Mononuclear cell (primary cell): Measurements from ENCODE around the gene VWCE. TPM values are rescaled to one million over a fixed set of nuclear protein-coding genes. Genes with fewer than 3 reads are reported as not detected.
"Not testable (repeated sequence)": the region's sequence is repeated elsewhere in the genome, so short reads cannot be mapped to it uniquely, and the experiment has no call there.

Source experiments
- H3K27me3 ChIP-seq: 2 replicates; pipeline ENCODE4 v1.6.0; 2011; ENCODE audit warnings: low read length, control low read depth; ENCODE audit not compliant: insufficient read depth
- H3K4me1 ChIP-seq: 2 replicates; pipeline ENCODE4 v1.5.1; 2011; ENCODE audit warnings: mild to moderate bottlenecking, low read length, control low read depth; ENCODE audit not compliant: insufficient read depth
- H3K4me3 ChIP-seq: 2 replicates; pipeline ENCODE4 v1.5.1; 2011; ENCODE audit warnings: mild to moderate bottlenecking, low read length, moderate library complexity
- H3K9me3 ChIP-seq: 2 replicates; pipeline ENCODE4 v1.5.1; 2011; ENCODE audit warnings: low read depth, mild to moderate bottlenecking, control low read depth, low read length
- total RNA-seq: library from RNA; depleted of rRNA; stranded (reverse); fragments of >200 nt; gene quantifications from one replicate; pipeline ENCODE4 v1.2.3, GENCODE V29; 2012

Gene VWCE
- total RNA-seq, 1 donor, result 0.52 TPM

DNA sequence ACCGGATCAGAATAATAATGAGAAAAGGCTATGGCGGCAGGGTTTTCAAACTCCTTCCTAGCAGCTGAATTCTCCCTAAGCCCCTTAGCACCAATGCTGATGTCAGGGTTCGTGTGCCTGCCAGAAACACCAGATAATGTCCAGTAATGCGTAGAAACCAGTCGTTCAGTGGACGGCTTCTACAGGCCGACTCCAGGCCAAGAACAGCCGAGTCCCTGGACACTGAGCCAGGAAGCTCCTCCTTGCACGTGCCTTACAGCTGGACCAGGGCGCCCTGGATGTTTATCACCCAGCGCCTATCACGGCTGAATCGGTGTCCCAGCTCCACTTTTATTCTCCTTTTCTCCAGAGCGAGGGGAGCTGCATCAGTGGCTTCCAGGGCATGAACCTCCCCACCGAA is 64.1 kb downstream of the VWCE start:
- H3K9me3 ChIP-seq, H3K27me3 ChIP-seq, H3K4me1 ChIP-seq, H3K4me3 ChIP-seq: not testable (repeated sequence)

DNA sequence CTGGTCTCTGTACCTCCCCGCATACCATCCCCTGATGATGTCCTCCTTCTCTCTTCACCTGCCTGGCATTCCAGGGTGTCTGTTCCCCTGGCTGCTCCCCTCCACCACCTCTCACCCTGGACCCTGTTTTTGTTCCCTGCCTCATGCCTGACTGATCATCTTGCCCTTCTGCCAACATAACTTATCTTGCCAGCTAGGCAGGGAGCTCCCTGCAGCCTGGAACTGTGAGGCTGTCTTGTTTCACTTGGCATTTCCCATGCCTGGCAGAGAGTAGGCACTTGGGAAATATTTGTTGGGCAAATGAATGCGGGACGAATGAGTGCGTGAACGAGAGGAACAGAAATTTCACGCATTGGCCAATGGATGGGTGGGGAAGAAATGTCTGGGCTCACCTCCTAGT is 65.7 kb downstream of the VWCE start:
- not testable (repeated sequence) for H3K4me1 ChIP-seq, H3K27me3 ChIP-seq, H3K4me3 ChIP-seq, H3K9me3 ChIP-seq

DNA sequence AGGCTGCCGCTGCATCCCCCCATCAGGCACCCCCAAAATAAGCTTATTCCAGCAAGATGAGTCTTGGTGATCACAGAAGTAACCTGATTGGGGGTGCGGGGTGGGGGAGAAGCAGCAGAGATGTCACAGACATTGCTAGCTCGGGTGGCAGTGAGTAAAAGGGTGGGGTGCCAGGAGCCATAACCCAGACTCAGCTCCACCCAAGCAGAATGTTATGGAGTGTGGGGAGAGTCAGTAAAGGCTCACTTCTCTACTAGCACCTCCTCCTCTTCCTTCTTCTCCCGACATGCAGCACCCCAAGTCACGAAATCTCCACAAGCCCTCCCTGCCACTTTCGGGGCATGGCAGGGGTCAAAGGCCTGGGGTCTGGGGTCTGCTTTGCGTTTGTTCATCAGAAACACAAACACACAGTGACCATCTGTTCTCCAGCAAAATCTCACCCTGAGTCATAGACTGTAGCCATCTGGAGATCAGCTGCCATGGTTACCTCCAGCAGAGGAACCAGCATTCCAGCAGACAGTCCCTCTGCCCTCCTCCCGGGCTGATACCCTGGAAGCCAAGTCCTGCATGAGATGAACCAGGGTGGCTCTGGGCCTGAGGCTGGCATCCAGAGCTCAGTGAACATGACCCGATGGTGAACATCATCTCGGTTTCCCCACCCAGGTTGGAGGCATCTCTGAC is 68.5 kb downstream of the VWCE start:
- H3K27me3 ChIP-seq, H3K4me3 ChIP-seq, H3K4me1 ChIP-seq, H3K9me3 ChIP-seq: not testable (repeated sequence)

DNA sequence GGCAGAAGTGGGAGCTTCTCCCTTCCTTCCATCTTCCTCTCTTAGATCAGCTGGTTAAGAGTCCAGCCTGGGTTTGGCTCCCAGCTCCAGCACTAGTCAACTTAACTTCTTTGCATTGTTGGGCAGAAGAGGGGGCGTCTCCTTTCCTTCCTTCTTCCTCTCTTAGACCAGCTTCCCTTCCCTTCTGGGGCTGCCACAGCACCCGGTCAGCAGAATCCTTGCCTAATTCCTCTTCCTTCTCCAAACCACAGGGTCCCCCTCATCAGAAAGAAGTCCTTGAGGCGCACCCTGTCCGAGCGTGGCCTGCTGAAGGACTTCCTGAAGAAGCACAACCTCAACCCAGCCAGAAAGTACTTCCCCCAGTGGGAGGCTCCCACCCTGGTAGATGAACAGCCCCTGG is 72.4 kb downstream of the VWCE start:
- H3K4me3 ChIP-seq, H3K4me1 ChIP-seq, H3K9me3 ChIP-seq, H3K27me3 ChIP-seq: not testable (repeated sequence)

DNA sequence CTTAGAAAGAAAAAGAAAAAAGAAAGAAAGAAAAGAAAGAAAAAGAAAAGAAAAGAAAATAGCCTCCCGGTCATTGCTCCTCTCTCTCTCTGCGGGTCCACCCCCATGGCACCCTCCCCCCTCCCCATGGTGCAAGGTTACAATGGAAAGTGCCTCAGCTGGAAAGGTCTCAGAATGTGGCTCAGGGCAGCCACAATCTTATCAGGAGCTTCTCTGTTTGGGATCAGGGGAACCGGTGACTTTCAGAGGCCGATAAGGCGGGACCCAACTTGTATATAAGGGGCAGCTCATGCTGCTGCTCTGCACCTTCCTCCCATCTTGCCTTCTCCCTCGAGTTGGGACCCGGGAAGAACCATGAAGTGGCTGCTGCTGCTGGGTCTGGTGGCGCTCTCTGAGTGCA is 73.1 kb downstream of the VWCE start, which contains the start of gene PGA4:
Gene PGA4, plus strand, starts transcription at position 301 of the 400 bp plus-strand sequence. Its CDS starts 54 bp downstream, at position 355.
- not testable (repeated sequence) for H3K4me3 ChIP-seq, H3K4me1 ChIP-seq, H3K9me3 ChIP-seq, H3K27me3 ChIP-seq

DNA sequence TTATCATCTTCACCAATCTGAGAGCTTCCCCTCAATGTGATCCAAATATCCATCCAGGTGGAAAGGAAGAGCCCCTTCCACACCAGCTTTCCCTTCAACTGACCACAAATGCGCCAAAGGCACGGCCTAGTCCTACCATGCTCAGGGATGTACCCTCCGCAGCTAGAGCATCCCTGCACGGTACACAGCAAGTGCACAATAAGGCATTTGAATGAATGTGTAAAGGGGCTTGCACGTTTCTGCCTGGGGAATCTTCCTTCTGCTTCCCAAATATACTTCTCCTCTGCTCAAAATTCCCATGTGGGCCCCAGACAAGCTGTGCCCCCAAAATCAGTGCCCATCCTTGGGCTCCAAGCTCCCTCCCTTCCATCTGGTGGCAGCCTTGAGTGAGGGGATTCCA is 76.1 kb downstream of the VWCE start:
- H3K27me3 ChIP-seq, H3K4me1 ChIP-seq, H3K9me3 ChIP-seq, H3K4me3 ChIP-seq: not testable (repeated sequence)

DNA sequence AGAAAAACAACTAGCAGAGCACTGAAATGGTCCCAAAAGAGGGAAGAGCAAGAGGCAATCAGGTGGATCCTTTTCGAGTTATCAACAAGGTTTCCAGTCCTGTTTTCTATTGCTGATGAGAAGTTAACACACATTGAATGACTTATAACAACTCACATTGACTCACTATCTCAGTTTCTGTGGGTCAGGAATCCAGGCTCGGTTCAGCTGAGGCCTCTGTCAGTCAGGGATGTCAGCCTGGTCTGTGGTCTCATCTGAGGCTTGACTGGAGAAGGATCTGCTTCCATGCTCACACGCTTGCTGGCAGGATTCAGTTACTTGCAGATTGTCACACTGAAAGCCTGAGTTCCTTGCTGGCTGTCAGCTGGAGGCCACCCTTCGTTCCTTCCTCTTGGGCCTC is 76.8 kb downstream of the VWCE start:
- H3K4me3 ChIP-seq, H3K4me1 ChIP-seq, H3K27me3 ChIP-seq, H3K9me3 ChIP-seq: not testable (repeated sequence)

DNA sequence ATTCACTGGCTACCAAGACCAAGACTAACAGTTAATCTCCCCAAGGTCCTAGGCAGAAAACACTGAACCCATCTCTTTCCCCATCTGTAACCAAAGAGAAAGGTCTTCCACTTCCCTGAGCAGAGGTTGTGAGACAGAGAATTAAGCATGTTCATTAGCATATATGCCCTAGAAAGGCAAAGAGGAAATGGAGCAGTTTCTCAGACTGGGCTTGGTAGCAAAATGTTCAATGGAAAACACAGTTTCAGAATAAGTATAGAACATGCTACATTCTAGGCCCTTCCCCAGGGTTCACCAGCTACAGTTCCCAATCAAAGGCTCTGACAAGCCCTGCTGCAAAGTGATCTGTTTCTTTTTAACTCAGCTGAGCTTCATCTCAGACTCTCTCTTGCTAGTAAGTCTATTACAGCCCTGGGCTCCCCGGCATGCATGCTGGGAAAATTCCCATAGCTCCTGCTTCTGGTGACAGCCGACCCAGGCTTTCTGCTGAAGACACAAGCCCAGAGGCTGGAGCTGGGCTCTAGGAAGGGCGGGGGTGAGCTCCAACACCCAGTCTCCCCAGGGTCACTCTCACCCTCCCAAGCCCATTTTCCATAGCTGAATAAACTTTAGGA is 81.3 kb downstream of the VWCE start:
- H3K4me1 ChIP-seq, H3K4me3 ChIP-seq, H3K9me3 ChIP-seq, H3K27me3 ChIP-seq: not testable (repeated sequence)

DNA sequence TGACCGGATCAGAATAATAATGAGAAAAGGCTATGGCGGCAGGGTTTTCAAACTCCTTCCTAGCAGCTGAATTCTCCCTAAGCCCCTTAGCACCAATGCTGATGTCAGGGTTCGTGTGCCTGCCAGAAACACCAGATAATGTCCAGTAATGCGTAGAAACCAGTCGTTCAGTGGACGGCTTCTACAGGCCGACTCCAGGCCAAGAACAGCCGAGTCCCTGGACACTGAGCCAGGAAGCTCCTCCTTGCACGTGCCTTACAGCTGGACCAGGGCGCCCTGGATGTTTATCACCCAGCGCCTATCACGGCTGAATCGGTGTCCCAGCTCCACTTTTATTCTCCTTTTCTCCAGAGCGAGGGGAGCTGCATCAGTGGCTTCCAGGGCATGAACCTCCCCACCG is 82.9 kb downstream of the VWCE start:
- H3K27me3 ChIP-seq, H3K4me3 ChIP-seq, H3K4me1 ChIP-seq, H3K9me3 ChIP-seq: not testable (repeated sequence)

DNA sequence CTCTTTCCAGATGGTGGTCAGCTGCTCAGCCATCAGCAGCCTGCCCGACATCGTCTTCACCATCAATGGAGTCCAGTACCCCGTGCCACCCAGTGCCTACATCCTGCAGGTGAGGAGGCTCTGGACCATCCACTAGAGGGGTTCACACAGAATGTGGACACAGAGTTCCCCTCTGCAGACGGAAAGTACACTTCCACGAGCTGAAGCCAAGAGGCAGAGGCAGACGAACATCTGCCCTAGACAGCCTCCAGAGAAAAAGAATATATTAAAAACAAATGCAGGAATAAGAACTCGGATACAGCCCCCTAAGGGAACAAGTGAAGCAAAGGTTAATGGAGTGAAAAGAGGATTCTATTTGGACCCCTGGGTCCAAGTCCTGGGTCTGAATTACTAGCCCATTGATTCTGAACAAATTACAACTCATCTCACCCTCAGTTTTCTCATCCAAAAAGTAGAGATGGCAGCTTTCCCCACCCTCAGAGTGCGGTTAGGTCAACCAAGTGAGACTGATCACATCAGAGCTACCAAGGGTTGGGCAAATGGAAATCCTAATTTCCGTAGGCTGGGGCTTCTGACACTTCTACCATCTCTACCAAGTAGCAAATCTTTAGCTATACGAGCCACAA is 83.7 kb downstream of the VWCE start:
- H3K27me3 ChIP-seq, H3K9me3 ChIP-seq, H3K4me3 ChIP-seq, H3K4me1 ChIP-seq: not testable (repeated sequence)

DNA sequence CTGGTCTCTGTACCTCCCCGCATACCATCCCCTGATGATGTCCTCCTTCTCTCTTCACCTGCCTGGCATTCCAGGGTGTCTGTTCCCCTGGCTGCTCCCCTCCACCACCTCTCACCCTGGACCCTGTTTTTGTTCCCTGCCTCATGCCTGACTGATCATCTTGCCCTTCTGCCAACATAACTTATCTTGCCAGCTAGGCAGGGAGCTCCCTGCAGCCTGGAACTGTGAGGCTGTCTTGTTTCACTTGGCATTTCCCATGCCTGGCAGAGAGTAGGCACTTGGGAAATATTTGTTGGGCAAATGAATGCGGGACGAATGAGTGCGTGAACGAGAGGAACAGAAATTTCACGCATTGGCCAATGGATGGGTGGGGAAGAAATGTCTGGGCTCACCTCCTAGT is 84.5 kb downstream of the VWCE start:
- not testable (repeated sequence) for H3K9me3 ChIP-seq, H3K4me3 ChIP-seq, H3K27me3 ChIP-seq, H3K4me1 ChIP-seq

Other genes starting within 250 kb of the VWCE start
- gene CD5, start 192.8 kb downstream of the VWCE start, total RNA-seq, result 89.6 TPM
- 5.5 TPM for gene VPS37C, start 133.9 kb downstream of the VWCE start, total RNA-seq
- 0.21 TPM for gene PGA3, start 91.8 kb downstream of the VWCE start, total RNA-seq
- 0.21 TPM for gene PGA4, start 73.0 kb downstream of the VWCE start, total RNA-seq
- gene PGA5, start 54.1 kb downstream of the VWCE start, total RNA-seq, result 0.52 TPM
- 89.8 TPM for gene DDB1, start 37.8 kb upstream of the VWCE start, total RNA-seq
- 18.5 TPM for gene TKFC, start 37.9 kb upstream of the VWCE start, total RNA-seq
- gene CYB561A3, start 66.6 kb upstream of the VWCE start, total RNA-seq, result 46.4 TPM
- 40.5 TPM for gene TMEM138, start 67.1 kb upstream of the VWCE start, total RNA-seq
- gene TMEM216, start 97.3 kb upstream of the VWCE start, total RNA-seq, result 4.4 TPM
- 49.0 TPM for gene CPSF7, start 134.7 kb upstream of the VWCE start, total RNA-seq
- 52.2 TPM for gene SDHAF2, start 134.8 kb upstream of the VWCE start, total RNA-seq
- gene LRRC10B, start 213.4 kb upstream of the VWCE start, total RNA-seq, result not detected